ENCODE data around the gene BPIFB6.

- no peak for TF ChIP-seq CTCF (conservative IDR thresholded peaks at IDR 0.05; ENCODE audit: low read depth, low read length)
- no peak for TF ChIP-seq POLR2A (IDR thresholded peaks at IDR 0.05; ENCODE audit: low read depth, low read length)
- TF ChIP-seq CEBPB (IDR thresholded peaks at IDR 0.05; ENCODE audit: low read depth, low read length): no peak
- no peak for TF ChIP-seq MXI1 (IDR thresholded peaks at IDR 0.05; ENCODE audit: borderline replicate concordance, low read depth, low read length)
- TF ChIP-seq RFX5 (IDR thresholded peaks at IDR 0.05; ENCODE audit: low read depth, low read length): no peak
- no peak for TF ChIP-seq FOS (IDR thresholded peaks at IDR 0.05; ENCODE audit: low read depth, low read length)
- TF ChIP-seq MAZ (IDR thresholded peaks at IDR 0.05; ENCODE audit: borderline replicate concordance, low read depth, low read length): no peak
- no peak for TF ChIP-seq NFE2L2 (IDR thresholded peaks at IDR 0.05; ENCODE audit: low read depth, low read length)
- TF ChIP-seq RCOR1 (IDR thresholded peaks at IDR 0.05; ENCODE audit: insufficient replicate concordance, low read length): no peak
These were observed 16.3 kb upstream of the BPIFB6 start for GRCh38 chr20:33015114-33015484.

All from IMR-90 (cell line).